Gastroesophageal sphincter (tissue), 3 donors: Measurements from ENCODE around the gene PDE8A.

Source experiments
- CTCF ChIP-seq, 4 experiments: fragments of 200-600 bp in 2 of 4; fragments of 450-650 bp in 2 of 4; sonication (generic) in 1 of 4; IDR thresholded peaks; one replicate each; pipeline ENCODE4 v1.5.1; 2017 to 2019; ENCODE audit warnings: antibody characterized with exemption in 4 of 4, mild to moderate bottlenecking in 2 of 4, moderate library complexity in 2 of 4
- EP300 ChIP-seq: sonication (generic); formaldehyde crosslinking; IDR thresholded peaks from one replicate; pipeline ENCODE4 v1.6.1; 2017; ENCODE audit warnings: antibody characterized with exemption, mild to moderate bottlenecking
- POLR2A ChIP-seq, 2 donors: fragments of 450-650 bp; IDR thresholded peaks; one replicate each; pipeline ENCODE4 v1.6.1; 2017; ENCODE audit warnings: antibody characterized with exemption in 2 of 2, mild to moderate bottlenecking in 2 of 2, moderate library complexity in 1 of 2
- POLR2AphosphoS5 ChIP-seq: sonication (generic); formaldehyde crosslinking; IDR thresholded peaks from one replicate; pipeline ENCODE4 v1.6.1; 2017; ENCODE audit warnings: antibody characterized with exemption

GRCh38 chr15:85131915-85132314, 150.3 kb downstream of the PDE8A start:
- TF ChIP-seq CTCF (IDR thresholded peaks at IDR 0.05) = no peak
- no peak for TF ChIP-seq POLR2AphosphoS5
- no peak for TF ChIP-seq POLR2A (IDR thresholded peaks at IDR 0.05)
- no peak for TF ChIP-seq EP300
